Activated CD4-positive, alpha-beta memory T cell treated with anti-CD3 and anti-CD28 coated beads, Interleukin-2, amount 10 ng/mL, durations not matched to agents 7 days and 5 days (primary cell): ENCODE results near the gene ITGB4. TPM values are rescaled to one million over a fixed set of nuclear protein-coding genes. Genes with fewer than 3 reads are reported as not detected.

Experiments
- CTCF ChIA-PET: fragments of 350-600 bp; sonication (Branson Sonifier 250); formaldehyde crosslinking; loops from one replicate; lab custom pipeline; 2021; ENCODE audit warnings: antibody characterized with exemption, inconsistent platforms; lab: Charles Lee
- POLR2A ChIA-PET: fragments of 350-600 bp; sonication (Branson Sonifier 250); formaldehyde crosslinking; loops from one replicate; lab custom pipeline; 2021; ENCODE audit warnings: antibody characterized with exemption; lab: Charles Lee
- DNase-seq: peaks from one replicate; pipeline ENCODE4 v3.0.0-alpha.2; 2020
- H3K27ac Mint-ChIP-seq: one replicate; pipeline ENCODE4 v1.8.0; 2021; ENCODE audit warnings: mild to moderate bottlenecking, mixed read lengths
- H3K27me3 Mint-ChIP-seq: one replicate; pipeline ENCODE4 v1.8.0; 2021; ENCODE audit warnings: mixed read lengths
- H3K36me3 Mint-ChIP-seq: one replicate; pipeline ENCODE4 v1.8.0; 2021; ENCODE audit warnings: low read depth, mixed read lengths
- H3K4me1 Mint-ChIP-seq: one replicate; pipeline ENCODE4 v1.8.0; 2021; ENCODE audit warnings: mixed read lengths
- H3K4me3 Mint-ChIP-seq: one replicate; pipeline ENCODE4 v1.8.0; 2021; ENCODE audit warnings: mild to moderate bottlenecking, mixed read lengths
- H3K9me3 Mint-ChIP-seq: one replicate; pipeline ENCODE4 v1.8.0; 2021; ENCODE audit warnings: mixed read lengths
- total RNA-seq, 2 experiments: library from RNA; stranded (reverse); gene quantifications; one replicate each; pipeline ENCODE4 v1.2.3, GENCODE V29; 2021

The ITGB4 gene
- total RNA-seq, 2 experiments from 2014 or later, result 0.43 to 0.68 TPM

DNA sequence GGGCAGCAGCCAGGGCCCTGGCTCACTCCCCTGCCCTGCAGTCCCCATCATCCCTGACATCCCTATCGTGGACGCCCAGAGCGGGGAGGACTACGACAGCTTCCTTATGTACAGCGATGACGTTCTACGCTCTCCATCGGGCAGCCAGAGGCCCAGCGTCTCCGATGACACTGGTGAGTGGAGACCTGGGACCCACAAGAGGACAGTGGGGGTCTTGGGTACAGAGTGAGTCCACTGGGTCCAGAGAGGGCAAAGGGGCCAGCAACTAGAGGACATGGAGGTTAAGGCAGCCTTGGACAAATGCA lies 31.1 kb downstream of the ITGB4 start:
- Mint-ChIP-seq H3K36me3 (no peaks in the 10 kb centered on the region), H3K4me1 (peaks cover 21% of the 10 kb centered on the region), H3K27me3 (peaks cover 9% of the 10 kb centered on the region), H3K9me3 (no peaks in the 10 kb centered on the region), H3K27ac (no peak overlapping the region), H3K4me3 (no peak overlapping the region)
- ChIA-PET POLR2A (interaction anchor here (1.6 to 3.0 kb wide), 7 partner anchors 11 to 491 kb away, joined by 4 to 39 read pairs (median 14); partner anchors contain the start of genes GALK1, GGA3, MRPS7 and RECQL5), CTCF (interaction anchor here (1.2 to 2.6 kb wide), 18 partner anchors 12 to 151 kb away, joined by 3 to 92 read pairs (median 10); partner anchors contain the start of genes GALK1, SMIM5 and TRIM65)
- no peak for DNase-seq

DNA sequence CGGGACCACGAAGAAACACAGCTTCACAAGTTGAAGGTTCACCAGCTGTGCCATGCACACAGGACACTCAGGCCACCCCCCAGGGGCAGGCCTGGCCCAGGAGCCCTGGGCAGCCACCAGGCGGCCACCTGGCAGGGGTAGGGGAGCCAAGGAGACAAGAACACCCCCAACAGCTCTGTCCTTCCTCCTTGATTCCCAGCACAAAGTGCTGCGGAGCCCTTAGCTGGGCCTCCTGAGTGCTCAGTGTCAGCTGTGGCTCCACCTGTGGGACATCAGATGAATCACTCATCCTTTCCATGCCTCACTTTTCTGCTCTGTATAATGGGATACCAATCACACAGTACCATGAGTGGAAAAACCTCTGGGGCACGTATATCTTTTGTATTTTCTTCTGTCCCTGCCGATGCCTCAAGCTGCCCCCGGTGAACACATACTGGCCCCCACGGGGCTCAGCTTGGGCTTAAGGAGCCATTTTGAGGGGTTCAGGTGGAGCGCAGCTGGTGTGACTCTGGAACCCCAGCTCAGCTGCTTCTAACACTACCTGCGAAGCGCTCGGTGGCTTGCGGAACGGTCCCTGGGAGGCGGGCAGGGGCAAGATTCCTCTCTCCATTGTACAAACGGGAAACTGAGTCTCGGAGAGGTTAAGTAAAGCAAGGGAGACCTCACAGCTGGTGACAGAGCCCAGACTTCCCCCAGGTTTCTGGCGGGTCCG lies 31.7 kb downstream of the ITGB4 start:
- peaks cover 6% of the 10 kb centered on the region for H3K27me3 Mint-ChIP-seq
- ChIA-PET CTCF (interaction anchor here (0.6 to 2.6 kb wide), 84 partner anchors 11 to 681 kb away, joined by 3 to 92 read pairs (median 5); partner anchors contain the start of genes GALK1, GRB2, ITGB4 and MIF4GD), POLR2A (interaction anchor here (0.7 to 3.0 kb wide), 18 partner anchors 11 to 491 kb away, joined by 3 to 39 read pairs (median 4); partner anchors contain the start of genes GALK1, GGA3, MRPS7 and RECQL5)
- no peak overlapping the region for H3K27ac Mint-ChIP-seq
- peaks cover 18% of the 10 kb centered on the region for H3K4me1 Mint-ChIP-seq
- H3K4me3 Mint-ChIP-seq, result peak overlapping the region; percentile 58
- no peaks in the 10 kb centered on the region for H3K9me3 Mint-ChIP-seq
- no peak for DNase-seq
- no peaks in the 10 kb centered on the region for H3K36me3 Mint-ChIP-seq

GRCh38 chr17:75753514-75754377 lies 32.5 kb downstream of the ITGB4 start:
- peaks cover 6% of the 10 kb centered on the region for H3K27me3 Mint-ChIP-seq
- H3K36me3 Mint-ChIP-seq, result no peaks in the 10 kb centered on the region
- H3K4me3 Mint-ChIP-seq, result peak overlapping the region; percentile 58
- H3K27ac Mint-ChIP-seq, result no peak overlapping the region
- H3K9me3 Mint-ChIP-seq, result no peaks in the 10 kb centered on the region
- peaks cover 18% of the 10 kb centered on the region for H3K4me1 Mint-ChIP-seq
- DNase-seq, result peak; percentile 73
- ChIA-PET CTCF (interaction anchor here (0.6 to 2.6 kb wide), 86 partner anchors 10 to 681 kb away, joined by 3 to 92 read pairs (median 5); partner anchors contain the start of genes GALK1, GRB2, ITGB4 and MIF4GD), POLR2A (interaction anchor here (0.5 to 3.0 kb wide), 20 partner anchors 10 to 629 kb away, joined by 3 to 39 read pairs (median 4); partner anchors contain the start of genes GALK1, GGA3, MRPS7 and RECQL5)

- ChIA-PET CTCF (interaction anchor here (0.8 to 2.6 kb wide), 31 partner anchors 9 to 484 kb away, joined by 3 to 92 read pairs (median 8); partner anchors contain the start of genes GALK1, GRB2, MIF4GD and RECQL5), POLR2A (interaction anchor here (0.5 to 3.0 kb wide), 8 partner anchors 9 to 630 kb away, joined by 3 to 39 read pairs (median 4); partner anchors contain the start of genes GALK1, RECQL5 and SAP30BP)
- Mint-ChIP-seq H3K36me3 (no peaks in the 10 kb centered on the region), H3K4me3 (peak overlapping the region; percentile 15), H3K9me3 (no peaks in the 10 kb centered on the region), H3K4me1 (peaks cover 18% of the 10 kb centered on the region), H3K27ac (no peak overlapping the region), H3K27me3 (peaks cover 6% of the 10 kb centered on the region)
- DNase-seq, result no peak
Measured at GRCh38 chr17:75754378-75755204, 33.3 kb downstream of the ITGB4 start.

DNA sequence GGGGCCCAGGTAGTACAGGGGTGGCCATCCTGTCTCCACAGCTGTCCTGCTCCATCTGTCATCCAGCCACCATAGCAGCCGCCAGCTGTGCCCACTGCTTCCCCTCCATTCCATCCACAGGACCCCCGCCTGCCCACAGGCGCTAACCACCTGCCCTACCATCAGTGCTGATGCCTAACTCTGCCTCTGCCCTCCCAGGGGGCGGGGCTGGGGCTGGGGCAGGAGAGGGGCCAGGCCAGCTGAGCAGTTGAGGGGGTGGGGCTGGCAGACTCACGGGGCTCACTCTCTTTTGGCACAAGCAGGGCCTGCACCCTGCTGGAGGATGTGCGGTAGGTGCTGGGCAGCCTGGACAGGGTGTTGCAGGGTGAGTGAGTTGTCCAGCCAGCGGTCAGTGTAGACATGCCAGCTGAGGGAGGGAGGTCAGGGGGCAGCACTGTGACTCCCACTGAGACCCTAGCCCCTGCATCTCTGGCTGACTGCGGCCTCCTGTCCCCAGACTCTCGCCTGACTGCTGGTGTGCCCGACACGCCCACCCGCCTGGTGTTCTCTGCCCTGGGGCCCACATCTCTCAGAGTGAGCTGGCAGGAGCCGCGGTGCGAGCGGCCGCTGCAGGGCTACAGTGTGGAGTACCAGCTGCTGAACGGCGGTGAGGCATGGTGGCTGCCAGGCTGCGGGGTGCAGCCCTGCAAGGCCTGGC lies 34.1 kb downstream of the ITGB4 start:
- POLR2A ChIA-PET, result interaction anchor here (0.9 to 3.0 kb wide), 3 partner anchors 9 to 22 kb away, joined by 3 to 39 read pairs (median 4); a partner anchor contains a TSS
- no peaks in the 10 kb centered on the region for H3K36me3 Mint-ChIP-seq
- H3K4me3 Mint-ChIP-seq, result no peak overlapping the region
- CTCF ChIA-PET, result no interaction called here
- H3K4me1 Mint-ChIP-seq, result peaks cover 13% of the 10 kb centered on the region
- no peaks in the 10 kb centered on the region for H3K9me3 Mint-ChIP-seq
- peaks cover 4% of the 10 kb centered on the region for H3K27me3 Mint-ChIP-seq
- H3K27ac Mint-ChIP-seq, result no peak overlapping the region
- DNase-seq, result no peak

- peaks cover 4% of the 10 kb centered on the region for H3K27me3 Mint-ChIP-seq
- DNase-seq, result no peak
- no peaks in the 10 kb centered on the region for H3K9me3 Mint-ChIP-seq
- H3K27ac Mint-ChIP-seq, result no peak overlapping the region
- CTCF ChIA-PET, result no interaction called here
- H3K4me1 Mint-ChIP-seq, result peaks cover 13% of the 10 kb centered on the region
- H3K36me3 Mint-ChIP-seq, result no peaks in the 10 kb centered on the region
- H3K4me3 Mint-ChIP-seq, result no peak overlapping the region
- POLR2A ChIA-PET, result interaction anchor here (0.9 to 1.5 kb wide), 2 partner anchors 8 to 21 kb away, joined by 3 to 4 read pairs; no protein-coding TSS in a partner anchor
Measured at GRCh38 chr17:75755990-75756389, 34.7 kb downstream of the ITGB4 start.

- ChIA-PET POLR2A (interaction anchor here (1.5 kb wide), 1 partner anchor 20 kb away, joined by 4 read pairs; no protein-coding TSS in a partner anchor), CTCF (no interaction called here)
- Mint-ChIP-seq H3K4me1 (peaks cover 13% of the 10 kb centered on the region), H3K27ac (no peak overlapping the region), H3K9me3 (no peaks in the 10 kb centered on the region), H3K4me3 (no peak overlapping the region), H3K36me3 (no peaks in the 10 kb centered on the region), H3K27me3 (peaks cover 2% of the 10 kb centered on the region)
- no peak for DNase-seq
Measured at GRCh38 chr17:75756451-75757085, 35.3 kb downstream of the ITGB4 start.

GRCh38 chr17:75757086-75757681 lies 35.9 kb downstream of the ITGB4 start:
- no peak overlapping the region for H3K4me3 Mint-ChIP-seq
- no peaks in the 10 kb centered on the region for H3K9me3 Mint-ChIP-seq
- no peaks in the 10 kb centered on the region for H3K36me3 Mint-ChIP-seq
- peaks cover 2% of the 10 kb centered on the region for H3K27me3 Mint-ChIP-seq
- H3K27ac Mint-ChIP-seq, result no peak overlapping the region
- peaks cover 13% of the 10 kb centered on the region for H3K4me1 Mint-ChIP-seq
- POLR2A ChIA-PET, result no interaction called here
- CTCF ChIA-PET, result no interaction called here
- DNase-seq, result no peak

DNA sequence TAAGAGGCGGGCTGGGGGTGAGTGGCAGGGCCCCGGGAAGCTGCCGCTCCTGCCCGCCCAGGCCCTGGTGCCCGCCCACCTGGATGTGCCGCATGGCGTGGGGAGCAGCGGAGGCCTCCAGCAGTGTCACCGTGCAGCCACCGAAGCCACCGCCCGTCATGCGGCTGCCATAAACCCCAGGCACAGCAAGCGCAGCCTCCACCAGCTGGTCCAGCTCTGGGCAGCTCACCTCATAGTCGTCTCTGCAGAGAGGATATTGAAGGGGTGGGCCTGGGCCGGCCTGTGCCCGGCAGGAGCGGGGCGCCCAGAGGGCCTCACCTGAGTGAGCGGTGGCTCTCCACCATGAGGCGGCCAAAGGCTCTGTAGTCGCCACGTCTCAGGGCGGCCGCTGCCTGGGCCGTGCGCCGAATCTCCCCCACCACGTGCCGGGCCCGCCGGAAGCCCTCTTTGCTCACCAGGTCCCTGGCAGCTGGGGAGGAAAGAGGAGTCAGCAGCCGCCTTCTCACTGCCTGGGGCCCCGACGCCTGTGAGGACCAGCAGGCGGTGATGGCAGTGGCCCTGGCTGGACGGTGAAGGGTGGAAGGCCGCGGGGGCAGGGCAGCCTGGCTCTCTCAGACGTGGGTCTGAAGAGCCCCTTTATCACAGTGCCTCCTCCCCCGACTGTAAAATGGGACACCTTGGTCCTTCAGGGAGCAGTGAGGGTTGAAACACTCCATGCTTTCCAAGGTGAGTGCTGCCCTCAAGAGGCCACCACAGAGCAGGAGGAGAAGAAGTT lies 37.1 kb downstream of the ITGB4 start:
- POLR2A ChIA-PET, result interaction anchor here (1.8 kb wide), 1 partner anchor 97 kb away, joined by 4 read pairs; the partner anchor contains the start of gene WBP2

DNA sequence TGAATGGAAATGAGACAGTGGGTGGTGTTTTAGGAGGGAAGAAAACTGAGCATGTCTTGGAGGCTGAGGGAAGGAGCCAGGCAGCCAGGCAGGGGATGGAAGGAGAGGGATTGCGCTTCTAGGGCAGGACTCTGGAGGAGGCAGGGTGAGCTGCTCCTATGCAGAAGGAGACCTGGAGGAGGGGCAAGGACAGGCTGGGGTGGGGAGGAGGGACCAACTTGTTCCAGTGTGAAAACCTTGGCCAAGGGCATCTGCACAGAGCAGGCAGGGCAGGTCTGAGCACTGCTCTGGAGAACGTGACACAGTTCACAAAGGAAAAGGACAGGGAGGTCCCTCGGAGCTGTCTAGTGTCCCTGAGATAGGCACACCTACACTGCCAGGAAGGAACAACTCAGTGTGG lies 38.2 kb downstream of the ITGB4 start:
- no peak overlapping the region for H3K27ac Mint-ChIP-seq
- H3K4me3 Mint-ChIP-seq, result no peak overlapping the region
- peaks cover 21% of the 10 kb centered on the region for H3K4me1 Mint-ChIP-seq
- no peaks in the 10 kb centered on the region for H3K27me3 Mint-ChIP-seq
- ChIA-PET CTCF (interaction anchor here (0.5 to 1.7 kb wide), 5 partner anchors 9 to 173 kb away, joined by 3 to 8 read pairs (median 5); no protein-coding TSS in a partner anchor), POLR2A (interaction anchor here (1.8 to 7.9 kb wide), 2 partner anchors 17 to 96 kb away, joined by 4 to 214 read pairs; partner anchors contain the start of gene WBP2)
- no peaks in the 10 kb centered on the region for H3K9me3 Mint-ChIP-seq
- DNase-seq, result no peak
- no peaks in the 10 kb centered on the region for H3K36me3 Mint-ChIP-seq

More for the DNA sequence above, 37.1 kb downstream of the ITGB4 start:
- no peaks in the 10 kb centered on the region for H3K36me3 Mint-ChIP-seq
- H3K27me3 Mint-ChIP-seq, result no peaks in the 10 kb centered on the region
- H3K27ac Mint-ChIP-seq, result no peak overlapping the region
- CTCF ChIA-PET, result interaction anchor here (0.7 kb wide), 1 partner anchor 105 kb away, joined by 3 read pairs; no protein-coding TSS in a partner anchor
- no peaks in the 10 kb centered on the region for H3K9me3 Mint-ChIP-seq
- H3K4me3 Mint-ChIP-seq, result no peak overlapping the region
- H3K4me1 Mint-ChIP-seq, result peaks cover 19% of the 10 kb centered on the region
- DNase-seq, result no peak
